HepG2 (cell line): Measurements from ENCODE around the gene RABGAP1. TPM values are rescaled to one million over a fixed set of nuclear protein-coding genes. Genes with fewer than 3 reads are reported as not detected.
A peak's percentile ranks its signal among the peaks of the same experiment; 100 is the strongest.

Source experiments
- ATAC-seq: fragments of 200-7000 bp; cut with Tn5 transposase; 3 replicates; pipeline ENCODE4 v1.9.1; 2020; ENCODE audit warnings: mild to moderate bottlenecking, moderate library complexity
- BruUV-seq: library from RNA; stranded (reverse); fragments of 400-500 nt; replicated peaks from 2 replicates; lab custom pipeline; 2021; lab: Mats Ljungman, UMichigan
- CTCF ChIA-PET: fragments of 300-600 bp; formaldehyde crosslinking; extraction: SDS; loops from one replicate; lab custom pipeline; 2021; ENCODE audit warnings: low total read pairs, inconsistent platforms, low intra/inter-chr PET ratio; lab: Yijun Ruan, JAX
- POLR2A ChIA-PET: fragments of 350-600 bp; sonication (Branson Sonifier 250); formaldehyde crosslinking; loops from one replicate; lab custom pipeline; 2020; ENCODE audit warnings: antibody characterized with exemption, inconsistent platforms; lab: Yijun Ruan, JAX
- DNase-seq: peaks from one replicate; pipeline ENCODE4 v3.0.0-alpha.2; 2015; ENCODE audit warnings: low spot score
- FAIRE-seq: peaks from 3 replicates; lab custom pipeline; 2011; peaks lifted over from hg19 to GRCh38; lab: Jason Lieb, UNC
- H2AFZ ChIP-seq: one replicate; pipeline ENCODE4 v1.6.1; 2011; ENCODE audit warnings: low read length, inconsistent platforms
- H3K27ac ChIP-seq: fragments of 300-600 bp; 3 replicates; pipeline ENCODE4 v1.8.0; 2011; ENCODE audit warnings: mixed run types, mild to moderate bottlenecking, mixed read lengths, low read length, inconsistent platforms; ENCODE audit not compliant: insufficient read depth; ENCODE audit errors: extremely low read length
- H3K27me3 ChIP-seq, 2 experiments: fragments of 200-600 bp in 1 of 2; 2 replicates in 1 of 2; 3 replicates in 1 of 2; pipeline versions ENCODE4 v1.6.0 to v1.8.0; 2011; ENCODE audit warnings: low read length in 2 of 2, mild to moderate bottlenecking in 2 of 2, moderate library complexity in 2 of 2, inconsistent platforms in 1 of 2; ENCODE audit not compliant: insufficient read depth in 2 of 2, control insufficient read depth in 1 of 2
- H3K36me3 ChIP-seq, 2 experiments: fragments of 200-600 bp in 1 of 2; replicated peaks in 1 of 2; 2 replicates in 1 of 2; 3 replicates in 1 of 2; pipeline versions ENCODE4 v1.5.1 to v1.8.0; 2011; ENCODE audit warnings: low read length in 2 of 2, inconsistent platforms in 1 of 2; ENCODE audit not compliant: insufficient read depth in 2 of 2, control insufficient read depth in 1 of 2
- H3K4me1 ChIP-seq: 2 replicates; pipeline ENCODE4 v1.5.1; 2012; ENCODE audit warnings: low read length, inconsistent platforms; ENCODE audit not compliant: insufficient read depth
- H3K4me2 ChIP-seq: 2 replicates; pipeline ENCODE4 v1.6.0; 2011; ENCODE audit warnings: low read depth, low read length, inconsistent platforms
- H3K4me3 ChIP-seq, 3 experiments: fragments of 200-600 bp in 1 of 3; sonication (generic), shearing (Covaris generic) in 1 of 3; replicated peaks in 1 of 3; 2 replicates each; pipeline ENCODE4 v1.5.1; 2011 to 2016; ENCODE audit warnings: low read length in 3 of 3, inconsistent platforms in 2 of 3, low read depth in 2 of 3, mild to moderate bottlenecking in 2 of 3, control low read depth in 1 of 3, mixed read lengths in 1 of 3; ENCODE audit not compliant: insufficient read depth in 1 of 3
- H3K79me2 ChIP-seq: one replicate; pipeline ENCODE4 v1.6.1; 2011; ENCODE audit warnings: low read length, inconsistent platforms; ENCODE audit not compliant: insufficient read depth
- H3K9ac ChIP-seq: 2 replicates; pipeline ENCODE4 v1.6.0; 2011; ENCODE audit warnings: mild to moderate bottlenecking, low read depth, low read length, inconsistent platforms; ENCODE audit not compliant: insufficient read depth
- H3K9me3 ChIP-seq: 2 replicates; pipeline ENCODE4 v1.5.1; 2012; ENCODE audit warnings: mild to moderate bottlenecking, low read length
- H4K20me1 ChIP-seq: 2 replicates; pipeline ENCODE4 v1.6.0; 2011; ENCODE audit warnings: inconsistent platforms, mild to moderate bottlenecking, low read length, moderate library complexity; ENCODE audit not compliant: insufficient read depth
- ELF4 ChIP-seq: sonication (generic); formaldehyde crosslinking; IDR thresholded peaks from 2 replicates; pipeline ENCODE4 v1.5.0; 2020; ENCODE audit warnings: missing genetic modification reagents, mild to moderate bottlenecking, moderate library complexity, borderline replicate concordance
- GLMP ChIP-seq: sonication (generic); formaldehyde crosslinking; IDR thresholded peaks from 2 replicates; pipeline ENCODE4 v1.9.0; 2021; ENCODE audit warnings: missing genetic modification reagents, mild to moderate bottlenecking, borderline replicate concordance
- HCFC1 ChIP-seq: fragments of 150-350 bp; IDR thresholded peaks from 2 replicates; pipeline ENCODE4 v1.6.1; 2014; ENCODE audit warnings: low read depth, low read length
- HNRNPK ChIP-seq: fragments of 200-400 bp; formaldehyde crosslinking; IDR thresholded peaks from 2 replicates; pipeline ENCODE4 v1.6.1; 2018; ENCODE audit warnings: low read length, low read depth, moderate library complexity, mild to moderate bottlenecking; ENCODE audit not compliant: poor library complexity, severe bottlenecking
- PLRG1 ChIP-seq: fragments of 450-650 bp; conservative IDR thresholded peaks from 2 replicates; pipeline ENCODE4 v1.6.1; 2016
- RBAK ChIP-seq: sonication (generic); formaldehyde crosslinking; IDR thresholded peaks from 2 replicates; pipeline ENCODE4 v1.5.1; 2020; ENCODE audit warnings: mild to moderate bottlenecking, missing genetic modification reagents
- SALL1 ChIP-seq: sonication (generic); formaldehyde crosslinking; IDR thresholded peaks from 2 replicates; pipeline ENCODE4 v1.8.0; 2022; ENCODE audit warnings: mild to moderate bottlenecking, missing genetic modification reagents
- ZNF224 ChIP-seq: sonication (generic); formaldehyde crosslinking; IDR thresholded peaks from 2 replicates; pipeline ENCODE4 v1.5.0; 2020; ENCODE audit warnings: mild to moderate bottlenecking, missing genetic modification reagents
- ZNF274 ChIP-seq: sonication (generic); formaldehyde crosslinking; IDR thresholded peaks from 2 replicates; pipeline ENCODE4 v1.5.1; 2020; ENCODE audit warnings: mild to moderate bottlenecking, missing genetic modification reagents
- ZNF318 ChIP-seq: sonication (generic); formaldehyde crosslinking; IDR thresholded peaks from 2 replicates; pipeline ENCODE4 v1.4.0; 2020; ENCODE audit warnings: mild to moderate bottlenecking, missing genetic modification reagents
- ZNF83 ChIP-seq: sonication (generic); formaldehyde crosslinking; IDR thresholded peaks from 2 replicates; pipeline ENCODE4 v1.4.0; 2020; ENCODE audit warnings: missing genetic modification reagents, mild to moderate bottlenecking, borderline replicate concordance
- ZSCAN31 ChIP-seq: sonication (generic); formaldehyde crosslinking; IDR thresholded peaks from 2 replicates; pipeline ENCODE4 v1.5.0; 2020; ENCODE audit warnings: low read depth, mild to moderate bottlenecking, missing genetic modification reagents
- WGBS: methylation state at CpG from one replicate; pipeline ENCODE4 v1.1.6; 2017; ENCODE audit warnings: low lambda C conversion rate; 5-methylcytosine and 5-hydroxymethylcytosine counted together
- in situ Hi-C: cut with HindIII; loops from 2 replicates; pipeline ENCODE4 v1.10.0; 2017; ENCODE audit warnings: low pct_unique_long_range_greater_than_20kb; ENCODE audit not compliant: extremely low pct_ligation_motif_present
- intact Hi-C: fragments of 100-400 bp; cut with micrococcal nuclease; formaldehyde crosslinking; loops from one replicate; pipeline ENCODE4 v1.10.0; 2022; ENCODE audit not compliant: unreplicated experiment
- polyA plus RNA-seq, 8 experiments: library from polyadenylated mRNA; depleted of rRNA in 3 of 8; stranded (reverse) in 7 of 8; unstranded in 1 of 8; fragments of >200 nt; fragmentation: Illumina TruSeq in 4 of 8; extraction: Trizol in 4 of 8; gene quantifications; 2 replicates each; pipeline versions ENCODE4 v1.2.1 to v1.2.3, GENCODE V29; 2011 to 2016; ENCODE audit warnings: low read depth in 4 of 8, missing spikeins in 1 of 8, mixed read lengths in 1 of 8; ENCODE audit not compliant: insufficient read depth in 1 of 8
- total RNA-seq, 5 experiments: library from RNA; depleted of rRNA; stranded (reverse); fragments of >200 nt; fragmentation: Illumina TruSeq; extraction: Trizol; gene quantifications; 2 replicates each; pipeline ENCODE4 v1.2.3, GENCODE V29; 2016; ENCODE audit warnings: low read depth in 1 of 5

The RABGAP1 gene
- total and polyA plus RNA-seq, 2 of the 13 experiments (the other 11 are each of a cell fraction or from before 2014, with no cell fraction given): 19.1 to 19.3 TPM

- no peak for TF ChIP-seq GLMP
- no peak for TF ChIP-seq ZNF224
- no peak for TF ChIP-seq RBAK
- no peak for TF ChIP-seq ZNF274 (CRISPR knock-in tag)
- TF ChIP-seq ZNF83: no peak
Measured at GRCh38 chr9:123031963-123032362, 91.1 kb downstream of the RABGAP1 start (continued).

GRCh38 chr9:123033352-123033751 is 92.5 kb downstream of the RABGAP1 start, which contains the start of gene GPR21:
GPR21 (plus strand) TSS chr9:123033667; CDS start chr9:123034567, 900 bp downstream.
- Histone ChIP-seq H3K27ac (no peak within 1 kb of the TSS), H3K27me3 (no peaks in the 10 kb centered on the region), H3K4me3 (no peak within 1 kb of the TSS), H4K20me1 (no peaks in the 10 kb centered on the region), H3K36me3 (peaks cover 10 to 32% of the 10 kb centered on the region in 2 experiments), H3K9ac (no peak within 1 kb of the TSS), H3K4me2 (no peak within 1 kb of the TSS), H3K9me3 (no peaks in the 10 kb centered on the region), H3K79me2 (no peaks in the 10 kb centered on the region), H3K4me1 (no peaks in the 10 kb centered on the region), H2AFZ (no peak within 1 kb of the TSS)
- no TSS peak for BruUV-seq
- DNase-seq (no peak), FAIRE-seq (no peak), ATAC-seq (no peak)
- in situ Hi-C loops: no loop called here
- 93% methylated on average over 7 of the region's 7 CpGs for WGBS
- ChIA-PET CTCF (no interaction called here), POLR2A (no interaction called here)
- no peak for TF ChIP-seq PLRG1
- TF ChIP-seq ELF4: no peak
- TF ChIP-seq SALL1: no peak
- TF ChIP-seq HNRNPK: peak; percentile 17
- TF ChIP-seq HCFC1: no peak
- TF ChIP-seq ZNF318: no peak
- no peak for TF ChIP-seq ZSCAN31
- intact Hi-C loops: no loop called here
